Measurements from ENCODE around the gene TMEM184B. TPM values are rescaled to one million over a fixed set of nuclear protein-coding genes. Genes with fewer than 3 reads are reported as not detected.

Gene TMEM184B
- total and polyA plus RNA-seq, 2 experiments from 2014 or later, result 42.2 to 95.1 TPM

DNA sequence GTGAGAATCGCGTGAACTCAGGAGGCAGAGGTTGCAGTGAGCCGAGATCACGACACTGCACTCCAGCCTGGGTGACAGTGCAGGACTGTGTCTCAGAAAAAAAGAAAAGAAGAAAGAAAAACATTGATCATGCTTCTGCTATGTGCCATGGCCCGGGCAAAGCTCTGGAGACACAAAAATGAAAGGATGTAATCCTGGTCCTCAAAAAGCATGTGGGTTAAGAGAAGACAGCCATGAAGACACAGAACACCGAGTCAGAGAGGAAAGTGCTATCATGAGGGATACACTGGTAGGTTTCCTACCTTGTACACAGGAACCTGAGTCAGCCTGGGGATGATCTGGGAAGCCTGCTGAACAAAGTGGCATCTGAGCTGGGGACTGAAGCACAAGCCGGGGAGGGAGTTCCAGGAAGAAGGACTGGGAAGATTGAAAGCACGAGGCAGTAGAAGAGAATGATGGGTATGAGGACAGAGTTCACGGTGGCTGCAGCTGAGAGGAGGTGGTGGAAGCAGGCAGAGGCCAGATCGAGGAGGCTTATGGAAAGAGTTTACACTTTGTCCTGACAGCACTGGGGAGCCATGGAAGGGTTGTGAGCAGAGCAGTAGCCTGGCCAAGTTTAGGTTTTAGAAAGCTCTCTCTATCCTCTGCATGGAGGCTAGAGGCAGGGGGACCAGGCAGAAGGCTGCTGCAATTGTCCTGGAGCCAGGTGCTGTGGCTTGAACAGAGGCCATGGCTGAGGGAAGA is 80.9 kb downstream of the TMEM184B start:
- no peaks in the 10 kb centered on the region for H3K79me2 ChIP-seq (replicated peaks; ENCODE audit: insufficient read depth)
- TF ChIP-seq ZNF331 (CRISPR knock-in tag; IDR thresholded peaks at IDR 0.05; ENCODE audit: low read depth) (no peak), NANOG (IDR thresholded peaks at IDR 0.05; ENCODE audit: borderline replicate concordance) (no peak), ZNF462 (CRISPR knock-in tag; IDR thresholded peaks at IDR 0.05) (no peak)
- H3K4me3 ChIP-seq, result no peak overlapping the region
- H3K9me3 Mint-ChIP-seq, result peaks cover 4% of the 10 kb centered on the region; the same call in 2 of the 3 replicates
- no peaks in the 10 kb centered on the region; the same call in 2 of the 3 replicates for H3K36me3 Mint-ChIP-seq (ENCODE audit: low read depth)
- H2AFZ ChIP-seq, result no peak overlapping the region
- no peaks in the 10 kb centered on the region for H4K20me1 ChIP-seq (replicated peaks; ENCODE audit: insufficient read depth)
- H3K27me3 Mint-ChIP-seq (ENCODE audit: insufficient read depth, low read depth, poor library complexity), result peaks cover 16% of the 10 kb centered on the region
- H3K9me2 ChIP-seq (ENCODE audit: insufficient read depth), result no peaks in the 10 kb centered on the region
- no peaks in the 10 kb centered on the region for H3K27me3 ChIP-seq (ENCODE audit: insufficient read depth)
- ATAC-seq (no peak), DNase-seq (ENCODE audit: low spot score) (no peak)
- H3K4me1 ChIP-seq (ENCODE audit: insufficient read depth), result no peaks in the 10 kb centered on the region
- no peak overlapping the region for H3K27ac Mint-ChIP-seq
- no peak overlapping the region for H3K4me2 ChIP-seq
- H3K4me1 Mint-ChIP-seq, result no peaks in the 10 kb centered on the region; the same call in 2 of the 3 replicates
- H3K27ac ChIP-seq (ENCODE audit: low read depth), result no peak overlapping the region
- H3F3A ChIP-seq (replicated peaks; ENCODE audit: low read depth), result no peaks in the 10 kb centered on the region
- no peaks in the 10 kb centered on the region for H3K36me3 ChIP-seq (ENCODE audit: insufficient read depth)
- no peak overlapping the region for H3K4me3 Mint-ChIP-seq

GRCh38 chr22:38191055-38191454 is 81.8 kb downstream of the TMEM184B start:
- no peak for ATAC-seq
- H3K9me3 Mint-ChIP-seq, result peaks cover 4% of the 10 kb centered on the region
- no peaks in the 10 kb centered on the region for H3F3A ChIP-seq (replicated peaks; ENCODE audit: low read depth)
- no peak overlapping the region for H3K27ac ChIP-seq (ENCODE audit: low read depth)
- DNase-seq (ENCODE audit: low spot score), result no peak
- H3K4me1 ChIP-seq (ENCODE audit: insufficient read depth), result no peaks in the 10 kb centered on the region
- no peak overlapping the region for H3K4me3 ChIP-seq
- no peaks in the 10 kb centered on the region for H4K20me1 ChIP-seq (replicated peaks; ENCODE audit: insufficient read depth)
- H3K36me3 Mint-ChIP-seq (ENCODE audit: low read depth), result no peaks in the 10 kb centered on the region; the same call in 2 of the 3 replicates
- no peak overlapping the region for H3K4me2 ChIP-seq
- H3K36me3 ChIP-seq (ENCODE audit: insufficient read depth), result no peaks in the 10 kb centered on the region
- no peak overlapping the region for H3K4me3 Mint-ChIP-seq
- H3K4me1 Mint-ChIP-seq, result no peaks in the 10 kb centered on the region; the same call in 2 of the 3 replicates
- no peaks in the 10 kb centered on the region for H3K79me2 ChIP-seq (replicated peaks; ENCODE audit: insufficient read depth)
- H3K27ac Mint-ChIP-seq, result no peak overlapping the region
- TF ChIP-seq NANOG (IDR thresholded peaks at IDR 0.05; ENCODE audit: borderline replicate concordance), result no peak
- TF ChIP-seq EZH2 (IDR thresholded peaks at IDR 0.05; ENCODE audit: low read depth, unreplicated experiment), result no peak
- H2AFZ ChIP-seq, result no peak overlapping the region
- no peaks in the 10 kb centered on the region for H3K9me2 ChIP-seq (ENCODE audit: insufficient read depth)
- H3K27me3 ChIP-seq (ENCODE audit: insufficient read depth), result no peaks in the 10 kb centered on the region
- H3K27me3 Mint-ChIP-seq (ENCODE audit: insufficient read depth, low read depth, poor library complexity), result peaks cover 14% of the 10 kb centered on the region

Data from GM23338 (cell line).